Hepatocyte (in vitro differentiated cells): ENCODE data around the gene CELSR2. TPM values are rescaled to one million over a fixed set of nuclear protein-coding genes. Genes with fewer than 3 reads are reported as not detected.

Experiments
- DNase-seq: peaks from one replicate; pipeline ENCODE4 v3.0.0-alpha.2; 2016; ENCODE audit warnings: low spot score
- H2AFZ ChIP-seq: fragments of 200-600 bp; sonication (generic); 2 replicates; pipeline ENCODE4 v1.6.0; 2016; ENCODE audit warnings: antibody characterized with exemption, mild to moderate bottlenecking
- H3K27ac ChIP-seq: fragments of 200-600 bp; sonication (generic); 2 replicates; pipeline ENCODE4 v1.5.1; 2016; ENCODE audit warnings: mild to moderate bottlenecking
- H3K27me3 ChIP-seq: fragments of 200-600 bp; sonication (generic); 2 replicates; pipeline ENCODE4 v1.6.1; 2016
- H3K36me3 ChIP-seq: fragments of 200-600 bp; sonication (generic); replicated peaks from 2 replicates; pipeline ENCODE4 v1.5.1; 2016; ENCODE audit warnings: low read depth; ENCODE audit not compliant: insufficient read depth
- H3K4me1 ChIP-seq: fragments of 200-600 bp; sonication (generic); 2 replicates; pipeline ENCODE4 v1.5.1; 2016; ENCODE audit warnings: mild to moderate bottlenecking, moderate library complexity; ENCODE audit not compliant: insufficient read depth
- H3K4me2 ChIP-seq: fragments of 200-600 bp; sonication (generic); 2 replicates; pipeline ENCODE4 v1.6.0; 2016
- H3K4me3 ChIP-seq: fragments of 200-600 bp; sonication (generic); 2 replicates; pipeline ENCODE4 v1.5.1; 2016; ENCODE audit warnings: mild to moderate bottlenecking
- H3K79me2 ChIP-seq: fragments of 200-600 bp; sonication (generic); 2 replicates; pipeline ENCODE4 v1.6.0; 2017; ENCODE audit warnings: mild to moderate bottlenecking
- H3K9me2 ChIP-seq: fragments of 200-600 bp; sonication (generic); replicated peaks from 2 replicates; pipeline ENCODE4 v1.6.0; 2017; ENCODE audit warnings: mild to moderate bottlenecking; ENCODE audit not compliant: insufficient read depth
- H3K9me3 ChIP-seq: fragments of 200-600 bp; sonication (generic); 2 replicates; pipeline ENCODE4 v1.5.1; 2016; ENCODE audit warnings: low read depth, mild to moderate bottlenecking
- H4K20me1 ChIP-seq: fragments of 200-600 bp; sonication (generic); 2 replicates; pipeline ENCODE4 v1.6.0; 2016; ENCODE audit warnings: mild to moderate bottlenecking; ENCODE audit not compliant: insufficient read depth, poor library complexity, severe bottlenecking
- CTCF ChIP-seq: fragments of 200-600 bp; sonication (generic); IDR thresholded peaks from 2 replicates; pipeline ENCODE4 v1.5.1; 2016; ENCODE audit warnings: antibody characterized with exemption, mild to moderate bottlenecking; ENCODE audit not compliant: poor library complexity
- EZH2 ChIP-seq: fragments of 200-600 bp; sonication (generic); IDR thresholded peaks from 2 replicates; pipeline ENCODE4 v1.6.1; 2016; ENCODE audit warnings: antibody characterized with exemption, mild to moderate bottlenecking, borderline replicate concordance
- EZH2phosphoT487 ChIP-seq: fragments of 200-600 bp; sonication (generic); IDR thresholded peaks from one replicate; pipeline ENCODE4 v1.6.1; 2018; ENCODE audit warnings: antibody characterized with exemption, mild to moderate bottlenecking, low read depth, moderate library complexity; ENCODE audit not compliant: unreplicated experiment, severe bottlenecking
- WGBS: methylation state at CpG from one replicate; pipeline ENCODE4 v1.1.6; 2016; ENCODE audit warnings: low lambda C conversion rate; ENCODE audit errors: missing lambda C conversion rate; 5-methylcytosine and 5-hydroxymethylcytosine counted together
- polyA plus RNA-seq: library from polyadenylated mRNA; unstranded; fragments of >200 nt; fragmentation: Nextera tagmentation; extraction: Ambion mirVana; gene quantifications from 2 replicates; pipeline ENCODE4 v1.2.1, GENCODE V29; 2016
- total RNA-seq: library from RNA; depleted of rRNA; stranded (reverse); fragments of >200 nt; gene quantifications from 2 replicates; pipeline ENCODE4 v1.2.3, GENCODE V29; 2014

The CELSR2 gene
- total and polyA plus RNA-seq, 2 experiments from 2014 or later: 3.3 to 3.7 TPM

- H3K27me3 ChIP-seq: no peaks in the 10 kb centered on the region
- H3K4me3 ChIP-seq: no peak overlapping the region
- H3K9me3 ChIP-seq: no peaks in the 10 kb centered on the region
- H3K4me2 ChIP-seq: no peak overlapping the region
- H4K20me1 ChIP-seq: no peaks in the 10 kb centered on the region
- no peak overlapping the region for H2AFZ ChIP-seq
- no peak overlapping the region for H3K27ac ChIP-seq
- H3K79me2 ChIP-seq: no peaks in the 10 kb centered on the region
- no peaks in the 10 kb centered on the region for H3K9me2 ChIP-seq
- TF ChIP-seq EZH2 (no peak), EZH2phosphoT487 (no peak), CTCF (no peak)
- peaks cover 6% of the 10 kb centered on the region for H3K4me1 ChIP-seq
- 97% methylated on average over 1 of the region's 1 CpG for WGBS
- no peaks in the 10 kb centered on the region for H3K36me3 ChIP-seq
- no peak for DNase-seq
These were observed 65.5 kb downstream of the CELSR2 start for GRCh38 chr1:109314795-109315194.

- no peaks in the 10 kb centered on the region for H4K20me1 ChIP-seq
- H3K9me2 ChIP-seq: no peaks in the 10 kb centered on the region
- H3K79me2 ChIP-seq: no peaks in the 10 kb centered on the region
- H3K4me3 ChIP-seq: no peak overlapping the region
- 95% methylated on average over 4 of the region's 4 CpGs for WGBS
- no peak for DNase-seq
- H2AFZ ChIP-seq: no peak overlapping the region
- no peaks in the 10 kb centered on the region for H3K36me3 ChIP-seq
- TF ChIP-seq EZH2phosphoT487 (no peak), CTCF (no peak), EZH2 (no peak)
- no peak overlapping the region for H3K27ac ChIP-seq
- no peaks in the 10 kb centered on the region for H3K9me3 ChIP-seq
- no peaks in the 10 kb centered on the region for H3K27me3 ChIP-seq
- H3K4me1 ChIP-seq: peaks cover 1% of the 10 kb centered on the region
- no peak overlapping the region for H3K4me2 ChIP-seq
These were observed 65.9 kb downstream of the CELSR2 start for GRCh38 chr1:109315288-109315687.

GRCh38 chr1:109316506-109316905 lies 67.2 kb downstream of the CELSR2 start:
- Histone ChIP-seq H4K20me1 (no peaks in the 10 kb centered on the region), H3K4me2 (no peak overlapping the region), H3K9me3 (no peaks in the 10 kb centered on the region), H3K27ac (no peak overlapping the region), H3K27me3 (no peaks in the 10 kb centered on the region), H3K4me3 (no peak overlapping the region), H2AFZ (no peak overlapping the region), H3K4me1 (no peaks in the 10 kb centered on the region), H3K9me2 (no peaks in the 10 kb centered on the region), H3K36me3 (no peaks in the 10 kb centered on the region), H3K79me2 (no peaks in the 10 kb centered on the region)
- 96% methylated on average over 1 of the region's 1 CpG for WGBS
- DNase-seq: no peak
- TF ChIP-seq EZH2 (no peak), CTCF (no peak), EZH2phosphoT487 (no peak)

- TF ChIP-seq EZH2phosphoT487: no peak
- TF ChIP-seq EZH2: no peak
- TF ChIP-seq CTCF: no peak
- H3K4me2 ChIP-seq: no peak overlapping the region
- H3K27ac ChIP-seq: no peak overlapping the region
- no peaks in the 10 kb centered on the region for H3K27me3 ChIP-seq
- H3K4me3 ChIP-seq: no peak overlapping the region
- no peaks in the 10 kb centered on the region for H3K4me1 ChIP-seq
- no peaks in the 10 kb centered on the region for H4K20me1 ChIP-seq
- H3K9me2 ChIP-seq: no peaks in the 10 kb centered on the region
- H2AFZ ChIP-seq: no peak overlapping the region
- no peaks in the 10 kb centered on the region for H3K9me3 ChIP-seq
- 77% methylated on average over 3 of the region's 3 CpGs for WGBS
- H3K36me3 ChIP-seq: no peaks in the 10 kb centered on the region
- DNase-seq: no peak
- no peaks in the 10 kb centered on the region for H3K79me2 ChIP-seq
These were observed 69.8 kb downstream of the CELSR2 start for GRCh38 chr1:109319114-109319513.
